Astrocyte (in vitro differentiated cells and primary cell): ENCODE measurements around the gene H6PD. TPM values are rescaled to one million over a fixed set of nuclear protein-coding genes. Genes with fewer than 3 reads are reported as not detected.

Experiments used
- DNase-seq: peaks from one replicate; pipeline ENCODE4 v3.0.0-alpha.2; 2010; ENCODE audit warnings: low read depth
- FAIRE-seq: peaks from 2 replicates; lab custom pipeline; 2011; peaks lifted over from hg19 to GRCh38; lab: Jason Lieb, UNC
- H2AFZ ChIP-seq: 2 replicates; pipeline ENCODE4 v1.6.0; 2012; ENCODE audit warnings: low read depth, low read length, inconsistent platforms
- H3K27ac ChIP-seq: 2 replicates; pipeline ENCODE4 v1.5.1; 2011; ENCODE audit warnings: low read depth, low read length, inconsistent platforms
- H3K27me3 ChIP-seq: 2 replicates; pipeline ENCODE4 v1.6.0; 2011; ENCODE audit warnings: low read length, inconsistent platforms; ENCODE audit not compliant: insufficient read depth
- H3K36me3 ChIP-seq: 2 replicates; pipeline ENCODE4 v1.5.1; 2011; ENCODE audit warnings: low read length, inconsistent platforms; ENCODE audit not compliant: insufficient read depth
- H3K4me1 ChIP-seq: 2 replicates; pipeline ENCODE4 v1.5.1; 2011; ENCODE audit warnings: low read length, inconsistent platforms; ENCODE audit not compliant: insufficient read depth
- H3K4me2 ChIP-seq: 2 replicates; pipeline ENCODE4 v1.6.0; 2012; ENCODE audit warnings: low read length, inconsistent platforms
- H3K4me3 ChIP-seq: 2 replicates; pipeline ENCODE4 v1.5.1; 2011; ENCODE audit warnings: low read depth, mild to moderate bottlenecking, low read length, inconsistent platforms; ENCODE audit not compliant: insufficient read depth
- H3K79me2 ChIP-seq: 2 replicates; pipeline ENCODE4 v1.6.0; 2012; ENCODE audit warnings: mild to moderate bottlenecking, low read length, inconsistent platforms; ENCODE audit not compliant: insufficient read depth
- H3K9ac ChIP-seq: 2 replicates; pipeline ENCODE4 v1.6.0; 2012; ENCODE audit warnings: mild to moderate bottlenecking, low read length, inconsistent platforms
- H3K9me3 ChIP-seq: 2 replicates; pipeline ENCODE4 v1.5.1; 2012; ENCODE audit warnings: low read depth, mild to moderate bottlenecking, low read length, inconsistent platforms; ENCODE audit not compliant: insufficient read depth
- H4K20me1 ChIP-seq: 2 replicates; pipeline ENCODE4 v1.6.0; 2012; ENCODE audit warnings: low read length, inconsistent platforms; ENCODE audit not compliant: insufficient read depth
- H3K27ac Mint-ChIP-seq: one replicate; pipeline ENCODE4 v1.8.0; 2021; ENCODE audit warnings: mild to moderate bottlenecking, mixed read lengths; ENCODE audit not compliant: unreplicated experiment
- H3K27me3 Mint-ChIP-seq: one replicate; pipeline ENCODE4 v1.8.0; 2021; ENCODE audit warnings: low read depth, mixed read lengths; ENCODE audit not compliant: unreplicated experiment
- H3K36me3 Mint-ChIP-seq: one replicate; pipeline ENCODE4 v1.8.0; 2021; ENCODE audit warnings: low read depth, mixed read lengths; ENCODE audit not compliant: unreplicated experiment
- H3K4me1 Mint-ChIP-seq: one replicate; pipeline ENCODE4 v1.8.0; 2021; ENCODE audit warnings: low read depth, mixed read lengths; ENCODE audit not compliant: unreplicated experiment
- H3K4me3 Mint-ChIP-seq: one replicate; pipeline ENCODE4 v1.8.0; 2021; ENCODE audit warnings: mild to moderate bottlenecking, moderate library complexity, mixed read lengths; ENCODE audit not compliant: unreplicated experiment
- H3K9me3 Mint-ChIP-seq: one replicate; pipeline ENCODE4 v1.8.0; 2021; ENCODE audit warnings: mild to moderate bottlenecking, mixed read lengths; ENCODE audit not compliant: unreplicated experiment
- CTCF ChIP-seq: IDR thresholded peaks from 2 replicates; pipeline ENCODE4 v1.5.1; 2011; ENCODE audit warnings: low read depth, mild to moderate bottlenecking, inconsistent platforms, low read length, moderate library complexity; ENCODE audit not compliant: insufficient read depth
- EZH2 ChIP-seq: IDR thresholded peaks from 2 replicates; pipeline ENCODE4 v1.6.1; 2012; ENCODE audit warnings: mild to moderate bottlenecking, low read length, inconsistent platforms; ENCODE audit not compliant: insufficient read depth
- total RNA-seq: library from RNA; stranded (reverse); gene quantifications from 2 replicates; pipeline ENCODE4 v1.2.1, GENCODE V29; 2021

Gene H6PD
- total RNA-seq, 1 donor from 2014 or later, result 13.9 TPM

- Histone ChIP-seq H3K27me3 (no peaks in the 10 kb centered on the region), H3K4me3 (peak overlapping the region; percentile 99), H3K4me2 (peak overlapping the region; percentile 100), H2AFZ (peak overlapping the region; percentile 12), H3K4me1 (peaks cover 36% of the 10 kb centered on the region), H4K20me1 (peaks cover 53% of the 10 kb centered on the region), H3K79me2 (peaks cover 54% of the 10 kb centered on the region), H3K9me3 (no peaks in the 10 kb centered on the region), H3K9ac (peak overlapping the region; percentile 98), H3K36me3 (peaks cover 3% of the 10 kb centered on the region), H3K27ac (peak overlapping the region; percentile 83)
- no peak for TF ChIP-seq CTCF
- TF ChIP-seq EZH2, result no peak
- peak; percentile 75 for DNase-seq
- no peaks in the 10 kb centered on the region for H3K27me3 Mint-ChIP-seq
- H3K4me1 Mint-ChIP-seq, result peaks cover 29% of the 10 kb centered on the region
- H3K9me3 Mint-ChIP-seq, result peaks cover 3% of the 10 kb centered on the region
- FAIRE-seq, result no peak
- H3K27ac Mint-ChIP-seq, result no peak overlapping the region
- H3K4me3 Mint-ChIP-seq, result no peak overlapping the region
- H3K36me3 Mint-ChIP-seq, result peaks cover 8% of the 10 kb centered on the region
Measured at GRCh38 chr1:9293533-9294404, 59.2 kb downstream of the H6PD start.

DNA sequence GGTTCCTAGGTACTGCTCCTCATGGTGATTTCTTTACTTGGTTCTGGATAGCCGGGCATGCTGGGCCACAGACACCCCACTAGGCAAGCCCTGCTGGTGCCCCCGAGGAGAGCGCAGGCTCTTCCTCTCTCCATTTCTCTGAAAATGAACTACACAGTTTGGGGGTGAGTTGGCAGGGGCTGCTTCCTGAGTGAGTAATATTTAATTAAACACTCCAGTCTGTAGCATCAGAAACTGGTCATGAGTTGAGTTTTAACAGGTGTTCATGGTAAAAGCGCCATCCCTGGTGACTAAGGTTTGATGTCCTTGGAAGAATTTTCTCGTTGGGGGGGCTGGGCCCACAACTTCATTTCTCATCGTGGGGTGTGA lies 59.8 kb downstream of the H6PD start:
- DNase-seq, result peak; percentile 93
- H3K36me3 Mint-ChIP-seq, result peaks cover 6% of the 10 kb centered on the region
- Histone ChIP-seq H3K79me2 (peaks cover 59% of the 10 kb centered on the region), H3K9ac (peak overlapping the region; percentile 98), H3K4me1 (peaks cover 36% of the 10 kb centered on the region), H3K36me3 (peaks cover 3% of the 10 kb centered on the region), H4K20me1 (peaks cover 53% of the 10 kb centered on the region), H3K27ac (peak overlapping the region; percentile 83), H3K9me3 (no peaks in the 10 kb centered on the region), H3K27me3 (no peaks in the 10 kb centered on the region), H3K4me3 (peak overlapping the region; percentile 99), H2AFZ (no peak overlapping the region), H3K4me2 (peak overlapping the region; percentile 100)
- peaks cover 29% of the 10 kb centered on the region for H3K4me1 Mint-ChIP-seq
- no peak for FAIRE-seq
- H3K27me3 Mint-ChIP-seq, result no peaks in the 10 kb centered on the region
- H3K9me3 Mint-ChIP-seq, result no peaks in the 10 kb centered on the region
- TF ChIP-seq CTCF, result no peak
- TF ChIP-seq EZH2, result no peak
- no peak overlapping the region for H3K4me3 Mint-ChIP-seq
- H3K27ac Mint-ChIP-seq, result no peak overlapping the region
